Stomach (tissue), 9 donors: ENCODE data around the gene WNT9A. TPM values are rescaled to one million over a fixed set of nuclear protein-coding genes. Genes with fewer than 3 reads are reported as not detected.

Experiments
- DNase-seq, 2 donors: peaks; one replicate each; pipeline versions ENCODE4 v3.0.0 to v3.0.0-alpha.2; 2013 to 2019
- H3K27ac ChIP-seq, 5 donors: fragments of 200-600 bp in 4 of 5; sonication (generic) in 4 of 5; one replicate each; pipeline ENCODE4 v1.5.1; 2013 to 2019; ENCODE audit warnings: mild to moderate bottlenecking in 1 of 5, moderate library complexity in 1 of 5
- H3K27me3 ChIP-seq, 3 donors: fragments of 200-600 bp; sonication (generic); one replicate each; pipeline ENCODE4 v1.5.1; 2017 to 2019; ENCODE audit warnings: mixed run types in 1 of 3
- H3K36me3 ChIP-seq, 4 donors: fragments of 200-600 bp; sonication (generic); 1 replicate in 3 of 4; 2 replicates in 1 of 4; pipeline ENCODE4 v1.5.1; 2016 to 2019
- H3K4me1 ChIP-seq, 4 donors: fragments of 200-600 bp; sonication (generic); one replicate each; pipeline ENCODE4 v1.5.1; 2016 to 2019
- H3K4me3 ChIP-seq, 4 donors: fragments of 200-600 bp; sonication (generic) in 3 of 4; one replicate each; pipeline ENCODE4 v1.5.1; 2016 to 2019; ENCODE audit warnings: mild to moderate bottlenecking in 1 of 4
- H3K9me3 ChIP-seq, 4 donors: fragments of 200-600 bp; sonication (generic); one replicate each; pipeline ENCODE4 v1.5.1; 2016 to 2019
- CTCF ChIP-seq, 7 experiments: fragments of 450-650 bp in 4 of 7; fragments of 200-600 bp in 3 of 7; sonication (generic) in 3 of 7; IDR thresholded peaks; one replicate each; pipeline ENCODE4 v1.5.1; 2016 to 2019; ENCODE audit warnings: antibody characterized with exemption in 7 of 7, control low read depth in 2 of 7, mild to moderate bottlenecking in 1 of 7
- EP300 ChIP-seq: sonication (generic); formaldehyde crosslinking; IDR thresholded peaks from one replicate; pipeline ENCODE4 v1.6.1; 2017; ENCODE audit warnings: antibody characterized with exemption
- POLR2A ChIP-seq, 4 donors: fragments of 450-650 bp; IDR thresholded peaks; one replicate each; pipeline ENCODE4 v1.6.1; 2016; ENCODE audit warnings: antibody characterized with exemption in 4 of 4, control low read depth in 2 of 4, mild to moderate bottlenecking in 1 of 4, moderate library complexity in 1 of 4
- POLR2AphosphoS5 ChIP-seq, 3 donors: sonication (generic); formaldehyde crosslinking; IDR thresholded peaks; one replicate each; pipeline ENCODE4 v1.6.1; 2016; ENCODE audit warnings: antibody characterized with exemption in 3 of 3
- WGBS, 5 donors: extraction: QIAGEN DNeasy Blood & Tissue Kit in 3 of 5; methylation state at CpG; one replicate each; pipeline versions ENCODE4 v1.1.5 to v1.1.7; 2013 to 2018; 5-methylcytosine and 5-hydroxymethylcytosine counted together
- intact Hi-C: fragments of 100-400 bp; cut with DNase I; formaldehyde crosslinking; loops from one replicate; pipeline ENCODE4 v1.15.1; 2023; ENCODE audit warnings: low total_unique reads
- polyA plus RNA-seq, 3 donors: library from polyadenylated mRNA; stranded (reverse); fragments of 200-250 nt; gene quantifications; one replicate each; pipeline ENCODE4 v1.2.3, GENCODE V29; 2013
- small RNA-seq, 4 donors: library from RNA; depleted of rRNA; stranded (forward); fragments of <200 nt; gene quantifications; one replicate each; pipeline ENCODE3, GENCODE V24; 2016
- total RNA-seq, 5 donors: library from RNA; depleted of rRNA; stranded (reverse); fragments of >200 nt; gene quantifications; one replicate each; pipeline versions ENCODE4 v1.1.0 to v1.2.3, GENCODE V29; 2014 to 2016
- donor health status: healthy with polysubstance abuse.
- donor health status: Bipolar disorder and iron deficiency.
- donor health status: healthy.

Gene WNT9A
- total and polyA plus RNA-seq, 8 donors = 1.1 to 22.2 (median 3.0) TPM

GRCh38 chr1:227869279-227869842, 78.4 kb downstream of the WNT9A start:
- no peak overlapping the region for H3K27ac ChIP-seq
- H3K36me3 ChIP-seq = no peaks in the 10 kb centered on the region
- intact Hi-C loops = no loop called here
- peaks cover 5 to 26% (median 15%) of the 10 kb centered on the region in 4 donors for H3K9me3 ChIP-seq
- peaks cover 0 to 11% (median 5%) of the 10 kb centered on the region in 3 donors for H3K27me3 ChIP-seq
- TF ChIP-seq CTCF (IDR thresholded peaks at IDR 0.05) (no peak), POLR2A (IDR thresholded peaks at IDR 0.05) (no peak), POLR2AphosphoS5 (IDR thresholded peaks at IDR 0.05) (no peak), EP300 (no peak)
- no peaks in the 10 kb centered on the region for H3K4me1 ChIP-seq
- peak in 1 of 2 donors; percentile 11 for DNase-seq
- no peak overlapping the region for H3K4me3 ChIP-seq
- 57 to 74% (median 67%) methylated on average over 5 of the region's 5 CpGs for WGBS, 5 donors

Small RNAs within 50 kb of the gene (small RNA-seq; reads per million reads assigned to genes)
- 0 to 0.39 (median 0.19) reads per million in 4 donors for gene MIR5008
- 0 reads per million in 4 donors for gene SEPT14P17

Other genes with a start within 250 kb of the WNT9A start
- gene JMJD4, start 212.6 kb downstream of the WNT9A start, total RNA-seq = 10 to 100 TPM in 3 of 5 donors, 1 to 10 TPM in 2; 2.3 to 26.8 (median 17.5) TPM
- 10 to 100 TPM in 2 of 3 donors, 1 to 10 TPM in 1; 8.2 to 11.9 (median 10.7) TPM for gene JMJD4, start 212.6 kb downstream of the WNT9A start, polyA plus RNA-seq
- gene SNAP47, start 212.5 kb downstream of the WNT9A start, total RNA-seq = 100 to 1,000 TPM in 1 of 5 donors, 10 to 100 TPM in 4; 24.8 to 117 (median 73.0) TPM
- gene SNAP47, start 212.5 kb downstream of the WNT9A start, polyA plus RNA-seq = 10 to 100 TPM; 13.7 to 20.8 (median 16.9) TPM
- not detected for gene PRSS38, start 132.3 kb downstream of the WNT9A start, total RNA-seq
- gene PRSS38, start 132.3 kb downstream of the WNT9A start, polyA plus RNA-seq = not detected
- not detected for gene WNT3A, start 59.1 kb upstream of the WNT9A start, total RNA-seq
- gene WNT3A, start 59.1 kb upstream of the WNT9A start, polyA plus RNA-seq = under 1 TPM in 2 of 3 donors, not detected in 1; 0.31 to 0.90 TPM
- gene ARF1, start 134.8 kb upstream of the WNT9A start, total RNA-seq = 100 to 1,000 TPM; 111 to 289 (median 131) TPM
- gene ARF1, start 134.8 kb upstream of the WNT9A start, polyA plus RNA-seq = 100 to 1,000 TPM; 230 to 310 (median 271) TPM
- gene C1orf35, start 155.4 kb upstream of the WNT9A start, total RNA-seq = 10 to 100 TPM in 2 of 5 donors, 1 to 10 TPM in 2, under 1 TPM in 1; 0.58 to 94.7 (median 5.0) TPM
- gene C1orf35, start 155.4 kb upstream of the WNT9A start, polyA plus RNA-seq = 10 to 100 TPM; 12.8 to 30.5 (median 20.0) TPM
- 100 to 1,000 TPM in 1 of 5 donors, 10 to 100 TPM in 4; 18.7 to 101 (median 77.4) TPM for gene MRPL55, start 161.4 kb upstream of the WNT9A start, total RNA-seq
- 100 to 1,000 TPM; 136 to 158 (median 156) TPM for gene MRPL55, start 161.4 kb upstream of the WNT9A start, polyA plus RNA-seq
- 100 to 1,000 TPM; 179 to 326 (median 230) TPM for gene GUK1, start 192.3 kb upstream of the WNT9A start, total RNA-seq
- gene GUK1, start 192.3 kb upstream of the WNT9A start, polyA plus RNA-seq = 100 to 1,000 TPM; 457 to 613 (median 592) TPM
- 10 to 100 TPM in 1 of 5 donors, 1 to 10 TPM in 2, not detected in 2; 1.3 to 26.6 (median 1.7) TPM for gene GJC2, start 202.0 kb upstream of the WNT9A start, total RNA-seq
- gene GJC2, start 202.0 kb upstream of the WNT9A start, polyA plus RNA-seq = 1 to 10 TPM in 1 of 3 donors, under 1 TPM in 2; 0.46 to 1.8 (median 0.87) TPM
- gene IBA57, start 217.9 kb upstream of the WNT9A start, total RNA-seq = 1 to 10 TPM; 1.2 to 6.1 (median 5.0) TPM
- 1 to 10 TPM; 1.4 to 5.3 (median 3.7) TPM for gene IBA57, start 217.9 kb upstream of the WNT9A start, polyA plus RNA-seq